ENCODE measurements around the gene SRSF1.

DNA sequence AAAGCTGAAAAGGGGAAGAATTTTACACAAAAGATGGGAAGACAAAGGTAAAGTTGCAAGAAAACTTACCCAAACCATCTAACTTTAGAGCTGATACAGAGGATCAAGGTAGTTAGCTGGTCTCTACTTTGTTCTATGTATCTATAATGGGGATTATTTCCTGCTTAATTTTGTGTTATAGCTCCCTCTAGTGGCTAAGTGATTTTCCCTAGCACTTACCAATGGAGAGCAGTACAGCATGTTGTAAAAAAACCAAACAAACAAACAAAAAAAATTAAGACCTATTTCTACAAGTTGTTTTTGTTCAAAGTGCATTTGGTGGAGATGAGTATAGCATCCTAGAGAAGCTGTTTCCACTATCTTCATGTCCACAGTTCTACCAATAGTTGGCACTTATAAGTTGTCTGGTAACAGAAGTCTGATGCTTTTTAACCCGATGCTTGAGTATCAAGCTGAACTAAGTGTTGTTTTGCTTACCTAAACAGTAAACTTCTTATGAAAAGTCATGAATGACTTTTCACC lies 7.5 kb downstream of the SRSF1 start:
- TF ChIP-seq, protein P1, sequence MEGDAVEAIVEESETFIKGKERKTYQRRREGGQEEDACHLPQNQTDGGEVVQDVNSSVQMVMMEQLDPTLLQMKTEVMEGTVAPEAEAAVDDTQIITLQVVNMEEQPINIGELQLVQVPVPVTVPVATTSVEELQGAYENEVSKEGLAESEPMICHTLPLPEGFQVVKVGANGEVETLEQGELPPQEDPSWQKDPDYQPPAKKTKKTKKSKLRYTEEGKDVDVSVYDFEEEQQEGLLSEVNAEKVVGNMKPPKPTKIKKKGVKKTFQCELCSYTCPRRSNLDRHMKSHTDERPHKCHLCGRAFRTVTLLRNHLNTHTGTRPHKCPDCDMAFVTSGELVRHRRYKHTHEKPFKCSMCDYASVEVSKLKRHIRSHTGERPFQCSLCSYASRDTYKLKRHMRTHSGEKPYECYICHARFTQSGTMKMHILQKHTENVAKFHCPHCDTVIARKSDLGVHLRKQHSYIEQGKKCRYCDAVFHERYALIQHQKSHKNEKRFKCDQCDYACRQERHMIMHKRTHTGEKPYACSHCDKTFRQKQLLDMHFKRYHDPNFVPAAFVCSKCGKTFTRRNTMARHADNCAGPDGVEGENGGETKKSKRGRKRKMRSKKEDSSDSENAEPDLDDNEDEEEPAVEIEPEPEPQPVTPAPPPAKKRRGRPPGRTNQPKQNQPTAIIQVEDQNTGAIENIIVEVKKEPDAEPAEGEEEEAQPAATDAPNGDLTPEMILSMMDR (IDR thresholded peaks at IDR 0.05) = peak; percentile 73 to 88 (median 86)
- no peak for TF ChIP-seq POLR2A (IDR thresholded peaks at IDR 0.05)
